ENCODE results near the gene PLCD3.

PLCD3 gene

DNA sequence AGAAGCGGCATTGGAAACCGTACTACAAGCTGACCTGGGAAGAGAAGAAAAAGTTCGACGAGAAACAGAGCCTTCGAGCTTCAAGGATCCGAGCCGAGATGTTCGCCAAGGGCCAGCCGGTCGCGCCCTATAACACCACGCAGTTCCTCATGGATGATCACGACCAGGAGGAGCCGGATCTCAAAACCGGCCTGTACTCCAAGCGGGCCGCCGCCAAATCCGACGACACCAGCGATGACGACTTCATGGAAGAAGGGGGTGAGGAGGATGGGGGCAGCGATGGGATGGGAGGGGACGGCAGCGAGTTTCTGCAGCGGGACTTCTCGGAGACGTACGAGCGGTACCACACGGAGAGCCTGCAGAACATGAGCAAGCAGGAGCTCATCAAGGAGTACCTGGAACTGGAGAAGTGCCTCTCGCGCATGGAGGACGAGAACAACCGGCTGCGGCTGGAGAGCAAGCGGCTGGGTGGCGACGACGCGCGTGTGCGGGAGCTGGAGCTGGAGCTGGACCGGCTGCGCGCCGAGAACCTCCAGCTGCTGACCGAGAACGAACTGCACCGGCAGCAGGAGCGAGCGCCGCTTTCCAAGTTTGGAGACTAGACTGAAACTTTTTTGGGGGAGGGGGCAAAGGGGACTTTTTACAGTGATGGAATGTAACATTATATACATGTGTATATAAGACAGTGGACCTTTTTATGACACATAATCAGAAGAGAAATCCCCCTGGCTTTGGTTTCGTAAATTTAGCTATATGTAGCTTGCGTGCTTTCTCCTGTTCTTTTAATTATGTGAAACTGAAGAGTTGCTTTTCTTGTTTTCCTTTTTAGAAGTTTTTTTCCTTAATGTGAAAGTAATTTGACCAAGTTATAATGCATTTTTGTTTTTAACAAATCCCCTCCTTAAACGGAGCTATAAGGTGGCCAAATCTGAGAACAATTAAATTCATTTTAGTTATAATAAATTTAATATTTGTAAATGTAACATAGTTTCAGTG lies 17.7 kb upstream of the PLCD3 start:
- DNase-seq: peak; percentile 67

DNA sequence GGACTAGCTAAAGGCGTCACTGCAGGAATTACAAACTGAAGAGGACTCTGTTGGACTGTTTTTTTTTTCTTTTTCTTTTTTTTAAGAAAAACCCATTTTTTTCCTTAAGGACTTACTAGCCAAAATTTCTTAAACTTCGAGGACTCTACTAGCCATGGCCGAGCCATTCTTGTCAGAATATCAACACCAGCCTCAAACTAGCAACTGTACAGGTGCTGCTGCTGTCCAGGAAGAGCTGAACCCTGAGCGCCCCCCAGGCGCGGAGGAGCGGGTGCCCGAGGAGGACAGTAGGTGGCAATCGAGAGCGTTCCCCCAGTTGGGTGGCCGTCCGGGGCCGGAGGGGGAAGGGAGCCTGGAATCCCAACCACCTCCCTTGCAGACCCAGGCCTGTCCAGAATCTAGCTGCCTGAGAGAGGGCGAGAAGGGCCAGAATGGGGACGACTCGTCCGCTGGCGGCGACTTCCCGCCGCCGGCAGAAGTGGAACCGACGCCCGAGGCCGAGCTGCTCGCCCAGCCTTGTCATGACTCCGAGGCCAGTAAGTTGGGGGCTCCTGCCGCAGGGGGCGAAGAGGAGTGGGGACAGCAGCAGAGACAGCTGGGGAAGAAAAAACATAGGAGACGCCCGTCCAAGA lies 16.8 kb upstream of the PLCD3 start:
- peak; percentile 92 for DNase-seq

DNA sequence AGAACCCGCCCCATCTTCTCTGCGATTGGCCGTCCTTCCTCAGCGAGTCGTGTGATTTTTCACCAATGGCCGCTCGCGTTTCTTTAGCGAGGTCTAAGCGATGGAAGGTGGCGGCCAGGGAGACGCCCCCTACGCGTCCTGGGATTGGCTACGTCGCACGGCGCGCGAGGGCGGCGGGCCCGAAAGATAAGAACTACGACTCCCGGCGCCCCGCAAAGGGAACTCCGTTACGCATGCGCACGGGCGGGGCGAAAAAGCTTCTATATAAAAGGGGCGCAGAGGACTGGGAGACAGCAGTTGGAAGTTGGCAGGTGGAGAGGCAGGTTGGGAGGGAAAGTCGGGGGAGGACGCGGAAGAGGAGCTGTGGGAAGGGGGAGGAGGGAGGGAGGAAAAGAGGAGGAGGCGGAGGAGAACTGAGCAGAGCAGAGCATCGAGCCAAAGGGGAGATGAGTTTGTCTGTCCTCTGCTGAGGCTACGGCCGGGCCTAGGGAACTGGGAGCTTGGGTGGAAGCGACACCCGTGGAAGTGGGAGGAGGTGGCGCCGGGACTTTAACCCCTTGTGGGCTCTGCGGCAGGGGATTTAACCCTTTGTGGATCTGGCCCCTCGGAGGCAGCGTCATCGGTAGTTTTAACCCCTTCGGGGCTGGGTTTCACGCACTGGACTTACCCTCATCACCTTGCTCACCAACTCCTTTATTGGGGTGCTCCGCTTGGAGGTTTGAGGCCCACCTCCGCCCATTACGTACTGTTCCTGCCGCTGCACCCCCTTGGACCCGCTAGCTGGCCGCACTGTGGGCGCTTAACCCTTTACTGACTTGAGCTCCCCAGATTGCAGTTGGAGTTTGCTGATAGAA lies 16.1 kb upstream of the PLCD3 start, which contains the start of gene HEXIM1:
Gene HEXIM1, plus strand, starts transcription at position 293 of the 854 bp plus-strand sequence. CDS start 716 bp downstream, outside the sequence.
- DNase-seq: peak; percentile 100

DNA sequence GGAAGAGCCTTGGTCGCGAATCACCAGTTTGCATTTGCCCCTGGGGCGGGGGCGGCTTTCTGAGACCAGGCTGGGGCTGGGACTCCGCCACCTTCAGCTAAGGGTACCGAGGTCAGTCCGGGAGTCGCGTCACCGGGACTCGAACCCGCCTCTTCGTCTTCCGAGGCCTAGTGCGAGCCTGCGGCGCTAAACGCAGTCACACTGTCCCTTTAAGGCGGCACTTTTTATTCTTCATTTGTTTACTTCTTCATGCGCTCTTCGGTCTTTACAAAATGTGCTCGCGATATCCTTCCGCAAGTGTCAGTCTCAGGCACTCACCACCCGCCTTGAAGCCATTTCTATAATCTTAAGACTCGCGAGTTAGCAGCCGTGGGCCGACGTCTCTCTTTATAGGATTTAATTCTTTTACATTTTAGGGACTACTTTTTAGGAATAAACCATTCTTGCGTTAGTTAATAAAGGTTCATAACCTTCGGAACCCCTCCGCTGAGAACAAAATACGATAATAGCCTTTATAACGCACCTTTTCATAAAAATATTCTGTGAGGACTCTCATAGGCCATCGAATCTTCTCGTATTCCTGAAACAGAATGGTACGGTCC lies 15.4 kb upstream of the PLCD3 start:
- peak; percentile 97 for DNase-seq

DNA sequence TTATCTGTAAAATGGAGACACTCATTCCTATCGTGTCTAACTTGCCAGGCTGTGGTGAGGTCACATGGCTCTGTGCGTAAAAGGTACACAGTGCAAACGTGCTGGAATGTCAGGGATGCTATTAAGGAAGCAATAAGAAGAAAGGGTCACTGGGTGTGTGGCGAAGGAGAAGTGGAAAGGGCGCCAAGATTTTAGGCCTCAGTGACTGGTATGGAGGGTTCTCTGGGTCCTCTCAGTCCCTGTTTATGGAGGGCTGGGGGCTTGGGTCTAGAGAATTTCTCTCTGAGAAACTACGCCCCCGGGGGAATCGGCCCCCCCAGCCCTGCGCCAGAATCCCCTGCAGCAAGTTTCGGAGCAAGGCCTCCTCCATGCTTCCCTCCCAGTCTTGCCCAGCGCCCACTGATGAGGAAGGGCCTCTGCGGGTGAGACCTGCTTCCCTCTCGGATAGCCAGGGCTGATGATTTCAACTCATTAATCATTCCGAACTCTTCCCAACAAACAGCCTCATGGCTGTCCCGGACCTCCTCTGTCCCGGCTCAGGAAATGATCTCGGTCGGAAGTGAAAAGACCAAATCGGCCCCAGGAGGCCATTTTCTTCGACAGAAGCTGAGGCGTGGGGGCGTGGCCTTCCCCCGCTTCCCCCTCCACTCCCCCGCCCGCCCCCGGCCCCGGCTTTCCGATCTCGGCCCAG lies 14.7 kb upstream of the PLCD3 start:
- DNase-seq: peak; percentile 90

DNA sequence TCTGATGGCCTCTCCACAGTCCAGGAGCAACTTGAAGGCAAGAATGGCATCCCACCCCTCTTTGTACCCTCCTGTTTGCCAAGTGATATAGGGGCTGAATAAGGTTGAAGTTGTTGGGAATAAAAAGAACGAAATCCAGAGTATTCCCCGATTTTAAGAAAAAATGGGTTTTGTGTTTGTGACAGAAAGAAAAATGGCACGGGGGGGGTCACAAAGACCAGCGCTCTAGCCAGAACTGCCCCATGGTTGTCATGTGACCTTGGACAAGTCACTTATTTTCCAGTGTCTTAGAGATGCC lies 14.2 kb upstream of the PLCD3 start:
- DNase-seq: no peak

DNA sequence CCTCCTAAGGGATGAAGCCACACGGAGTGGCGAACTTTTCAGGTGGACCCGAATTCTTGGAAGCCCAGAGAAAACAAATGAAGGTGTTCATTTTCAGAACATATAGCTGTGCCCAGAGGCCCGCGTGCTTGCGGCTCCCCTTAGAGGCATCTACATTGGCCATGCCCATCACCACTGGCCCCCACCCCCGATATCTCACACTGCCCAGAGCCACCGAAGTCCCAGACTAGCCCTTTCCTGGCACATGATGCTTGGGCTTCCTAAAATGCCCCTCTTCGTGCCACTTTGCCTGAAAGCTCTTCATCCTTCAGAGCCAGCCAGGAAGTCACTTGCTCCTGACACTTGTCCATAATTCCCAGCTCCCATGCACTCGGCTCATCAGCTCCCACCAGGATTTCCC lies 13.9 kb upstream of the PLCD3 start:
- DNase-seq: no peak

DNA sequence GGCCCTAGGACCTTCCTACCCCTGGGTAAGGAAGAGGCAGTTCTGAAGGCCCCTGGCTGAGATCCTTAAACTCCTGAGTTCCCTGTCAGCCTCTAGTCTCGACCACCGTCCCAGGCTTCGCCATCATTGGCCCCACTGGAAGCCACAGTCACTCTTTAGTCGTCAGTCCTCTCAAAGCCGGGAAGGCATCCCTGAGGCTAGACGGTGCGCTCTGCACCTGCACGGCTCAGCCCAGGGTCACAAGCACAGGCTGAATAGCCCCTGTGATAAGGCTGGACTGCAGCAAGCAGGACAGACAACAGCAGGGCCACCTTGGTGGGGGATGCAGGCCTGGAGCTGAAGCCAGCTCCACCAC lies 12.7 kb upstream of the PLCD3 start:
- no peak for DNase-seq

DNA sequence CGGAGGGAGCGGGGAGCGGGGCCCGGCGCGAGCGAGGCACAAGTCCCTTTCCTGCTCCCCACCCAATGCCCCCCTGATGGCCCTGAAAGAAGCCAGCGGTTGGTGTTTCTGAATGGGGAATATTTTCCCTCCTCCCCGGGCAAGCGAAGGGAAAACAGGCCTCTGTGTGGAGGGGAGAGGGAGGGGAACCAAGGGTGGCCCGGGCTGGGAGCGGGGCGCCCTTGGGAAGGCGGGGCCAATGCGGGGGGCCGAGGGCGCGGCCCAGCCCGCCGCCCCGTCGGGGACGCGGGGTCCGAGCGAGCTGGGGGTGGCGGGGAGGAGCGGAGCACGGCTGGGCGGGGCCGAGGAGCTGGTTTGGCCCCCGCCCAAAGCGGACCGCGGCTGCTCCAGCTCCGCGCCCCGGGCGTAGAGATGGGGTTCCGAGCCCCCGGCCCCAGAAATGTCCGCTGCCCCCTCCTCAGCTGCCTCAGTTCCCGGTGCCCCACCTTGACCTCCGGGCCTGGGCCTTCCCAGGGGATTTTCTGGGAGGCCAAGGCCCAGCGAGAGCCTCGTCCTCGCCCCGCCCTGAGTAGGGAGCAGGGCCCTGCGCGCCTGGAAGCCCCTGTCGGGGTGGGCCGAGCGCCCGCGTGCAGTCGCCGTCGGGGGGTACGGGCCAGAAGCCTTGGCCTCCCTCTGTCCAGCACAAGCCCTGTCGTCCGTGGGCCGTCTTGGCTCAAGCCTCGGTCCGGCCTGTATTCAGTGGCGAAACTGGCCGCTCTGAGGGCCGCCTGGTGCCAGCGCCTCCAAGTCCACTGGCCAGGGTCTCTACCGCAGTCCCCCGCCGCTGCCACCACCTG lies 12.1 kb upstream of the PLCD3 start:
- DNase-seq: peak; percentile 70

DNA sequence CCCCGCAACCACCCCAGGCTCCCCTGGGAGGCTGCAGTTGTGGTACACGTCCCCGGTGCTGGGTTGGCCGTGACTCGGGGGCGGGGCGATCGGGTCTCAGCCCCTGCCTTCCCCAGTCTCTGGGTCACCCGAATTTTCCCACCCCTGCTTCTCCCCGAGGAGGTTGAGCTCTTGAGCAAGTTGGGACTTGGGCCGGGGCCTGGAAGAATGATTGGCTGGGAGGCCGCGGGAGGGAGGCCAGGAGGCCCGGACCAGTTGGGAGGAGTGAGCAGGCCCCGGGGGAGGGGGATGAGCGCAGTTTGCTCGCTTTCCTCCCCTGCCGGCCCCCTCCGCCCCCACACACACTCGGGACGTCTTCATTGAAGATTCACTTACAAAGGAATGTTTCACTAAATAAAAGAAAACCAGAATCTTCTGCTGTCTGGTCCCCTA lies 11.5 kb upstream of the PLCD3 start:
- peak; percentile 60 for DNase-seq

DNA sequence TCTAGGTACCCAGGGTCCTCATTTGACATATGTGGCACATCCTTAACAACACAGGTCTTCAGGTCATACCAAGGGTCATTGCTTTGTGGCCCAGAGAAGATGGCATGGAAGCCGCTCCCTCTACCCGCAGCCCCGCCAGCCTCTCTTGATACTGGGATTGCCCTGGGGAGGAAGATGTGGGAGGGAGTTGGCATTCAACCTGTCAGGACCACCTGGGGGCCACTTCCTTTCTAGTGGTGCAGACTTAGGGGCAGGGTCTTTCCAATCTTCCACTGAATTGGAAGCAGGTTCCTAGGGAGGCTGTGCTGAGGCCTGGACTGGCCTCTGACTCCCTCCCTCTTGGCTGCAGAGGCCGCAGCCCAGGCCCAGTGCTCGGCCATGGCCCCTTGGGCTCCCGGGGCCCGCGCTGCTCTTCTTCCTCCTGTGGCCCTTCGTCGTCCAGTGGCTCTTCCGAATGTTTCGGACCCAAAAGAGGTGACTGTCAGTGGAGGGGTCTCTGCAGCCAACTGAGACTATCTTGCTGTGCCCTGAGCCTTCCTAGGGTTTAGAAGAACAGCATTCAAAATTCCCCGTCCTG lies 10.9 kb upstream of the PLCD3 start:
- DNase-seq: no peak

DNA sequence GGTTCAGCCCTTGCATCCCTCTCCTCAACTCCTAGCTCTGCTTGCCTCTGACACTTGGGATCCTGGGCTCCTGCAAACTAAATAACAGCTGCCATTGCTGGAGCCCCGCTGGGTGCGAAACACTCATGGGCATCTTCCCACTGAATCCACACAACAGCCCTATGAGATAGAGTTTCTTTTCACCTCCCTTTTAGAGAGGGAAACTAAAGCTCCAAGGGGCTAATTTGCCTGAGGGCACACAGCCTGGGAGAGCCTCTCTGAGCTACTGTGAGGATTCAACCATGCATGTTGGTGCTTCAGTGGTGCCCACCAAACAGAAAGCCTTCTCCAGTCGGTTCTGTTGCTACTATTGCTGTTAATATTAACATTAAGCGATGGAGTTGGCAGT lies 7.2 kb upstream of the PLCD3 start:
- DNase-seq: no peak

DNA sequence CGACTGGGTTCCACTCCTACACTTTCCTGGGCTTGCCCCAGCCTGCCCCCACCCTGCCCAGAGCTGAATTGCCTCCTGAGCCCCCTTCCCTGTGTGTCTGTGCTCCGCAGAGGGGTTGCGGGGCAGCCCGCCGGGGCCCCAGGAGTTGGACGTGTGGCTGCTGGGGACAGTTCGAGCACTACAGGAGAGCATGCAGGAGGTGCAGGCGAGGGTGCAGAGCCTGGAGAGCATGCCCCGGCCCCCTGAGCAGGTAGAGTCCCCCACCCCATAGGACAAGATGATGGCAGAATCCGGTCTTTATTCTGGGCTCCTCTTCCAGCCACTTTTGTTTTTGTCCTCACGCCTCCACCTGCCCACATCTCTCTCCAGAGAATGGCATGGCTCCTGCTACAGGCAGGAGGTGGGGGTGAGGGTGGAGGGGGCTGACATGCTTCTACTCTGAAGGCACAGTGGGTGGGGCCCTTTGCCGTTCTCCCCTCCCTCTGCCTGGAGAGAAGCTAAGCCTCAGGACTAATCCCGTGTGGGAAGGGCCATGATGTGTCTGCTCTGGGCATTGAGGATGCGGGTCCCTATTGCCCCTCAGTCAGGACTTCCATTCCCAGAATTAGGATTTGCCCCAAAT lies 6.7 kb upstream of the PLCD3 start:
- DNase-seq: no peak

DNA sequence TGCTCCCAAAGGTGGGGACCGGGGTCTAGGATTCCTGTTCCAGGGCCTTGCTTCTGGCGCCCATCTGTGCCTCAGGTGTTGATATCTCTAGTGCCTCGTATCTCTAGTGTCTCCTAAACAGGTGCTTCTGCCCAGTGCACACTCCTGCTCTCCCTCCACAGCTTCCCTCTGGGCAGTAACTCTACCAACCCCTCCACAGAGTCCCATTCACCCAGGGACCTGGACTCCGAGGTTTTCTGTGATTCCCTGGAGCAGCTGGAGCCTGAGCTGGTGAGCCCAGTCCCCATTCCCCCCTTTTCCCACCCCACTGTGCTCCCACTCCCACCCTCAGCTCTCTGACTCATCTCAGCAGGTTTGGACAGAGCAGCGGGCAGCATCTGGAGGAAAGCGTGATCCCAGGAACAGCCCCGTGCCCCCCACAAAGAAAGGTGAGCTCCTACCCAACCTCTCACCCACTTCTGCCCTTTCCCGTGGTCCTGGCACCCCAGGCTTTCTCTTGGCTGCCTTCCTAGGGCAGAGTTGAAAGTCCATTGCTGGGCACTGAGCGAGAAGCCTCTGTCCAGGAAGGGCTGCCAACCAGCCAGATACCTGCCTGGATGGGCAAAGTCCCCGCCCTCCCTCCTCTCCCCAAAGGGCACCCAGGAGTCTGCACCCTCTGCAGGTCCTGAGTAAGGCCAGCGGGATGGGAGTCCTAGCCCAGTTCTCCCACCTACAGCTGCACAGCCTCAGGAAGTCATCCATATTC lies 5.4 kb upstream of the PLCD3 start:
- no peak for DNase-seq

DNA sequence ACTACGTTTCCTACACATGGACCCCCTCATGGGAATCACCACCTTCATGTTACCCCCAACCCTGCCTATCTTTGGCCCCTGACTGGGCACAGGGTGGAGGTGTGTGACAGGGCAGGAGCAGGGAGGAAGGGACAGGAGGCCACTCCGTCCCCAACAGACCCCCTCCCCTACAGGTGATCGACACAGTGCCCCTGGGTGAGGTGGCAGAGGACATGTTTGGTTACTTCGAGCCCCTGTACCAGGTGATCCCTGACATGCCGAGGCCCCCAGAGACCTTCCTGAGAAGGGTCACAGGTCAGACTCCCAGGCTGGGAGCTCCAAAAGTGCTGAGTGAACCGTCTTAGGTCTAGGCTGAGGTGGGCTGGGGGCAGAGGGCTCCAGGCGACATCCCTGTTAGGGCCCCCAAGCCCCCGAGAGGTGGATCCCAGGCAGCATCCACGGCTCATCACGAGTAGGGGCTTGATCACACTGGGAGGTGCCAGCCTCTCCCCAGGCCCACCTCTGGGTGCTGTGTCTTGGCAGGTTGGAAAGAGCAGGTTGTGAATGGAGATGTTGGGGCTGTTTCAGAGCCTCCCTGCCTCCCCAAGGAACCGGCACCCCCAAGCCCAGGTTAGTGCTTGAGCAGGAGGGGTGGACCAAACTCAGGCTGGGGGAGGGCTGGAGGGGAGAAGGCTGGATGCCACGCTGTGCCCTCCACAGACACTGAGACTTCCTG lies 4.7 kb upstream of the PLCD3 start:
- DNase-seq: no peak

DNA sequence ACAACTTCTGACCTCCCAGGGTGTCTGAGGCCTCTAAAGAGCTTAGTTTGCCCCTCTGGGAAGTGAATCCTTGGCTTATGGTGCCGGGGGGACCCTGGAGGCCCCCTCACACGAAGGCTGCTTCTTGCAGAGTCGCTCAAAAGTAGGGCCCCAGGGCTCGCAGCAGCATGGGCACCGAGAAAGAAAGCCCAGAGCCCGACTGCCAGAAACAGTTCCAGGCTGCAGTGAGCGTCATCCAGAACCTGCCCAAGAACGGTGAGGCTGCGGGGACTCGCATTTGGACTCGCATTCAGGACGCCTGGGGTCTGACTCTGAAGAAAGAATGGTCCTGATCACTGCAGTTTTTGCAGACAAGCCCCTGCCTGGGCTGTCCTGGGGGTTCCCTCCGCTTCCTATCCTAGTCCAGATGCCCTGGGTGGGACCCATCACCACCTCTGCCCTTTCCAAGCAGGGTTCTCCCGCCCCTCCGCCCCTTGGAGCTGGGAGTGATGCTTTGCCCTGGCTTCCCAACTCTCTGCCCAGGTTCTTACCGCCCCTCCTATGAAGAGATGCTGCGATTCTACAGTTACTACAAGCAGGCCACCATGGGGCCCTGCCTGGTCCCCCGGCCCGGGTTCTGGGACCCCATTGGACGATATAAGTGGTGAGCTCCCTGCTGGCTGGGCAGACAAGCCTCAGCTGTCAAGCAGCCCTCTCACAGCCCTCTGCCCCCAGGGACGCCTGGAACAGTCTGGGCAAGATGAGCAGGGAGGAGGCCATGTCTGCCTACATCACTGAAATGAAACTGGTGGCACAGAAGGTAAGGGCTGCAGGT lies 3.9 kb upstream of the PLCD3 start:
- no peak for DNase-seq

DNA sequence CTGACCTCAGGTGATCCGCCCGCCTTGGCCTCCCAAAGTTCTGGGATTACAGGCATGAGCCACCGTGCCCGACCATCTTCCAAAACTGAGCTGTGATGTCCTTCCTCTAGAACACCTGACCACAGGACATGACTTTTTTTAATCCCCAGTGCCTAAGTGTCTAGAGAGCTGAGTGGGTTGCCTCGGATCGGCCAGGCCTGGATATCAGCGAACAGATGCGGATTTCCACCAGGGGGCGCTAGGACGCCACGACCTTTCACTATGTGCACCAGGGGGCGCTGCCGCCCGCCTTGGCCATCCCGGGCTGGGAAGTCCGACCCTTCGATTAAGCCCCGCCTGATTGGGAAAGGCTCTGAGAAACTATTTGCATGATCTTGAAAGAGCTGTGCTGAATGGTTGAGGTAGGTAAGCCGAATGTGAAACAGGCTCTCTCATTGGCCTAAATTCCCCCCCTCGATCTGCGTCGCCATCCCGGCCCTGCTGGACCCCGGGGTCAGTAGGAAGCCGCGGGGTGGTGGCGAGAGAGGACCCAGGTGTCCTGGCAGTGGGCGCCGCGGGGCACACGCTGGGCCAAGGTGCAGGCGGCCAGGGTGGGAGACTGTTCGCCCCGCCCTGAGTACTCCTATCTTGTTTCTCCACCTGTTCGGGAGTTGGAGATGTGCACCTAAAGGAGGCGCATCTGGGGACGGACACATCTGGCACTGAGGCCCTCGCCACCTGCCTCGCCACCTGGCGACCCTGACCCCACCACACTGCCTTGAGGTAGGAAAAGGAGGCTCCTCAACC lies 3.1 kb upstream of the PLCD3 start, which contains the start of gene ACBD4:
Gene ACBD4, plus strand, starts transcription at position 496 of the 786 bp plus-strand sequence. CDS start 458 bp downstream, outside the sequence.
- DNase-seq: peak; percentile 99

All from hematopoietic multipotent progenitor cell treated with erythropoietin and hydrocortisone succinate and interleukin-3 and kit ligand, for 4 days (in vitro differentiated cells).